BLaER1 (cell line): ENCODE results near the gene RPS6KC1.
"Not testable (repeated sequence)": the region's sequence is repeated elsewhere in the genome, so short reads cannot be mapped to it uniquely, and the experiment has no call there.

Source experiments
- H3K27ac ChIP-seq: shearing (Covaris generic); formaldehyde crosslinking; 2 replicates; pipeline ENCODE4 v1.8.1; 2022
- H3K27me3 ChIP-seq: shearing (Covaris generic); formaldehyde crosslinking; 2 replicates; pipeline ENCODE4 v1.8.1; 2022
- H3K36me3 ChIP-seq: shearing (Covaris generic); formaldehyde crosslinking; 2 replicates; pipeline ENCODE4 v1.8.1; 2022
- H3K4me1 ChIP-seq: shearing (Covaris generic); formaldehyde crosslinking; 2 replicates; pipeline ENCODE4 v1.8.1; 2022
- H3K4me2 ChIP-seq: shearing (Covaris generic); formaldehyde crosslinking; 2 replicates; pipeline ENCODE4 v1.8.1; 2022
- H3K4me3 ChIP-seq: shearing (Covaris generic); formaldehyde crosslinking; 2 replicates; pipeline ENCODE4 v1.8.1; 2022
- H3K9ac ChIP-seq: shearing (Covaris generic); formaldehyde crosslinking; 2 replicates; pipeline ENCODE4 v1.8.1; 2022
- H3K9me3 ChIP-seq: shearing (Covaris generic); formaldehyde crosslinking; 2 replicates; pipeline ENCODE4 v1.8.1; 2022
- H4K20me1 ChIP-seq: shearing (Covaris generic); formaldehyde crosslinking; 2 replicates; pipeline ENCODE4 v1.8.1; 2022
- Cebpa-rat ChIP-seq: shearing (Covaris generic); IDR thresholded peaks from 2 replicates; pipeline ENCODE4 v1.8.1; 2022

RPS6KC1 gene

DNA sequence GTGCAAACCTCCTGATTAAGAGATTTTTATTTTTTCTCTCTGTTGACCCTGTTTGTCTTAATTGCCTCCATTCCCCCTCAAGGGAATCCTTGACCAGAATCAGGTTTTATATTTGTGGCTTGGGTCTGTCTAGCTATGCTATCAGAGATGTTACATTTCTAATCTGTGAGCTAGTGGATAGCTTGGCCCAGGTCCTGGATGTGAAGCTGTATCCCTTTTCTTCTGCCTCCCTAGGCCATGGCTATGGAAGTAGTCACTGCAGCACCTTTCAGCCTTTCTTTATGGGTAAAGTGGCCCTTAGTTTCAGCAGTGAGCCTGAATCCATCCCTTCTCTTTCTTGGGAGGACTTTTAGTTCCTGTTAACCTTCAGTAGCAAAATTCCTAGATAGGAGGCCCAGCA lies 18.4 kb upstream of the RPS6KC1 start:
- H3K4me3 ChIP-seq = no peak overlapping the region
- H3K4me1 ChIP-seq = no peaks in the 10 kb centered on the region
- H3K27me3 ChIP-seq = no peaks in the 10 kb centered on the region
- H3K27ac ChIP-seq = no peak overlapping the region
- H4K20me1 ChIP-seq = no peaks in the 10 kb centered on the region
- H3K4me2 ChIP-seq = no peak overlapping the region
- no peak for TF ChIP-seq Cebpa-rat
- no peaks in the 10 kb centered on the region for H3K9me3 ChIP-seq
- no peak overlapping the region for H3K9ac ChIP-seq
- H3K36me3 ChIP-seq = no peaks in the 10 kb centered on the region

DNA sequence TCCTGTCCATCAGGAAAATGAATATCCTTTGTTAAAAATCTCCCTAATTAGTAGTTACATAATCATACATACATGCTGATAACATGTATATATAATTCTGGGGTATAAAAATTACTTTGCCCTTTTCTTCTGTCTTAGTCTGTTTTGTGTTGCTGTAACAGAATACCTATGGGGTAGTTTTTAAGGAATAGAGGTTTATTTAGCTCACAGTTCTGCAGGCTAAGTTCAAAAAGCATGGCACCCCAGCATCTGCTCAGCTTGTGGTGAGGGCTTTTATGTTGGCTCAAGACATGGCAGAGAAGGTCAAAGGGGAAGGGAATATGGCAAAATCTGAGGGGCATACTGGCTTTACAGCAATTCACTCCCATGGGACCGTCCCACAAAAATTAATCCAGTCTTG lies 16.3 kb upstream of the RPS6KC1 start:
- Histone ChIP-seq H4K20me1 (no peaks in the 10 kb centered on the region), H3K4me3 (no peak overlapping the region), H3K36me3 (no peaks in the 10 kb centered on the region), H3K27ac (no peak overlapping the region), H3K9ac (no peak overlapping the region), H3K9me3 (no peaks in the 10 kb centered on the region), H3K4me2 (no peak overlapping the region), H3K27me3 (no peaks in the 10 kb centered on the region), H3K4me1 (no peaks in the 10 kb centered on the region)
- no peak for TF ChIP-seq Cebpa-rat

- Histone ChIP-seq H4K20me1 (no peaks in the 10 kb centered on the region), H3K9ac (no peak overlapping the region), H3K27me3 (no peaks in the 10 kb centered on the region), H3K4me2 (no peak overlapping the region), H3K4me3 (no peak overlapping the region), H3K27ac (no peak overlapping the region), H3K9me3 (no peaks in the 10 kb centered on the region), H3K36me3 (no peaks in the 10 kb centered on the region), H3K4me1 (no peaks in the 10 kb centered on the region)
- no peak for TF ChIP-seq Cebpa-rat
Measured at GRCh38 chr1:213035573-213035972, 15.5 kb upstream of the RPS6KC1 start.

- Histone ChIP-seq H3K4me1 (peaks cover 9% of the 10 kb centered on the region), H3K27me3 (no peaks in the 10 kb centered on the region), H3K27ac (no peak overlapping the region), H3K9me3 (no peaks in the 10 kb centered on the region), H4K20me1 (no peaks in the 10 kb centered on the region), H3K4me3 (no peak overlapping the region), H3K36me3 (no peaks in the 10 kb centered on the region), H3K4me2 (no peak overlapping the region), H3K9ac (no peak overlapping the region)
- TF ChIP-seq Cebpa-rat = no peak
Measured at GRCh38 chr1:213041443-213041842, 9.6 kb upstream of the RPS6KC1 start.

DNA sequence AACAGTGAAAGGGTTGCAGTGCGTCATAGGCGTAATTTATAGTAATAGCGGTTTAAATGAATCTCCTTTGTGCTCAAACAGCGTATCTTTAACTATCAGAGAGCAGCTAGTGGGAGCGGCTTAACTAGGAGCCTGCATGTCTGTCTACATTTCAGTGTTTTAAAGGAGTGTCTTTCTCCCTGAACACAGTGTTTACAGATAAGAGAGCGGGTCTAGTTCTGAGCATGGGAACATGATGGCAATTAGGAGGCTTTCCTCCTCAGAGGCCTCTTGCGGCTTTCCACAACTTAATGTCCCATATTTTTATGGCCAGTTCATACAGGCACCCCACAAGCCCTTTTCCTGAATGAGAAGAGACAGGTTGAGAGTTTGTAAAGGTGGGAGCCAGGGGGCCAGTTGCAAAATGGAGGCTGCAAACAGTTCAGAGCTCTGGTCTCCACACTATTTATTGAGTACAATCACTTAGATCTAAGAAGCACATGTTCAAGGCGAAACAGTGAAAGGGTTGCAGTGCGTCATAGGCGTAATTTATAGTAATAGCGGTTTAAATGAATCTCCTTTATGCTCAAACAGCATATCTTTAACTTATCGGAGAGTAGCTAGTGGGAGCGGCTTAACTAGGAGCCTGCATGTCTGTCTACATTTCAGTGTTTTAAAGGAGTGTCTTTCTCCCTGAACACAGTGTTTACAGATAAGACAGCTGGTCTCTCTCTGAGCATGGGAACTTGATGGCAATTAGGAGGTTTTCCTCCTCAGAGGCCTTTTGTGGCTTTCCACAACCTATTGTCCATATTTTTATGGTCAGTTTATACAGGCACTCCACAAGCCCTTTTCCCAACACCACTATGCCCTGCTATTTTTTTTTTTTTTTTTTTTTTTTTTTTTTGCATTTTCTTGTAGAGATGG lies 5.5 kb upstream of the RPS6KC1 start:
- H3K27me3 ChIP-seq, H3K36me3 ChIP-seq, H3K9ac ChIP-seq, H4K20me1 ChIP-seq, H3K4me3 ChIP-seq, H3K4me2 ChIP-seq, H3K27ac ChIP-seq, H3K4me1 ChIP-seq: not testable (repeated sequence)
- peaks cover 17% of the 10 kb centered on the region for H3K9me3 ChIP-seq

DNA sequence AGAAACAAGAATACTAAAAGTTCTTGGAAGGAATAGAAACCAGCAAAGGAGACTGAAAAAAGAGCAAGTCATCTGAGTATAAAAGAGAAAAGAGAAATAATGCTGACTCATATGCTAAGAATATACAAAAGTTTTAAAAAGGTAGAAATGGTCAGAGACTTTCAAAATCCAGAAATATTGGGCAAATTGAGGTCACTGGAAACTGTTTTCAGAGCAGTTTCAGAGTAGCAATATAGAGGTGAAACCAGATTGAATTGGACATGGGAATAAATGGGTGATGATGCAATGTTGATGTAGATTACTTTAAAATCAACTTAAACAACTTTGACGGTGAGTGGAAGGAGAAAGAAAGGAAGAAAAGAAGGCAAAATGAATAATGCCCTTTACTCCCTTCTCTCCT lies 1.8 kb upstream of the RPS6KC1 start:
- Histone ChIP-seq H3K36me3 (no peaks in the 10 kb centered on the region), H3K4me3 (no peak overlapping the region), H3K27ac (no peak overlapping the region), H3K9me3 (peaks cover 22% of the 10 kb centered on the region), H3K9ac (no peak overlapping the region), H3K4me2 (no peak overlapping the region), H3K27me3 (no peaks in the 10 kb centered on the region), H3K4me1 (peaks cover 12% of the 10 kb centered on the region), H4K20me1 (no peaks in the 10 kb centered on the region)
- no peak for TF ChIP-seq Cebpa-rat

DNA sequence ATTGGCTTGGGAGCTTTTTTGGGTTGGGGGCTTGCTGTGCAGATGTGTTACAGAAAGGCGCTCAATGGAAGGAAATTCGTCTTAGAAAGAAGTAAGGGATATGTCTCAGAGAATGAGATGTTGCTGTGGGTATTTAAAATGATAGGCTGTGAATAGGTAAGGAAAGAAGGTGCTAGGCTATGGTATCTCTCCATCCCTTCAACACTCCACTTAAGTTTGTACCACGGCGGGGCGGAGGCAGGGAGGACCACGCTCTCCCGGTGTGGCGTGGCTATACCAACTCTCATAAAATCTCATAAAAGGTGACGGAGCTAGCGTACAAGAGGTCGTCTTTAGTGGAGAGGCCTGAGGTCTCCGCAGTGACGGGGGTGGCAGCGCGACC lies 305 bp upstream of the RPS6KC1 start:
- no peaks in the 10 kb centered on the region for H4K20me1 ChIP-seq
- H3K4me1 ChIP-seq = peaks cover 12% of the 10 kb centered on the region
- H3K36me3 ChIP-seq = no peaks in the 10 kb centered on the region
- peaks cover 22% of the 10 kb centered on the region for H3K9me3 ChIP-seq
- no peaks in the 10 kb centered on the region for H3K27me3 ChIP-seq
- peak overlapping the region; percentile 79 for H3K4me2 ChIP-seq
- H3K27ac ChIP-seq = peak overlapping the region; percentile 57
- TF ChIP-seq Cebpa-rat = no peak
- H3K4me3 ChIP-seq = peak overlapping the region; percentile 76
- H3K9ac ChIP-seq = peak overlapping the region; percentile 70; the same call in 1 of the 2 replicates

GRCh38 chr1:213051881-213052202 lies 801 bp downstream of the RPS6KC1 start:
- TF ChIP-seq Cebpa-rat = no peak
- H3K27me3 ChIP-seq = no peaks in the 10 kb centered on the region
- H3K4me3 ChIP-seq = peak overlapping the region; percentile 76
- peaks cover 12% of the 10 kb centered on the region for H3K4me1 ChIP-seq
- H4K20me1 ChIP-seq = no peaks in the 10 kb centered on the region
- H3K36me3 ChIP-seq = no peaks in the 10 kb centered on the region
- no peak overlapping the region for H3K27ac ChIP-seq
- H3K9ac ChIP-seq = 0 out of 2 replicates have a peak overlapping the region, but pooled peaks have one; percentile 70
- H3K4me2 ChIP-seq = peak overlapping the region; percentile 79
- H3K9me3 ChIP-seq = peaks cover 22% of the 10 kb centered on the region

- H3K9ac ChIP-seq = no peak overlapping the region
- no peaks in the 10 kb centered on the region for H3K36me3 ChIP-seq
- TF ChIP-seq Cebpa-rat = no peak
- H4K20me1 ChIP-seq = no peaks in the 10 kb centered on the region
- H3K4me1 ChIP-seq = peaks cover 12% of the 10 kb centered on the region
- H3K27ac ChIP-seq = no peak overlapping the region
- H3K27me3 ChIP-seq = no peaks in the 10 kb centered on the region
- no peak overlapping the region for H3K4me3 ChIP-seq
- peaks cover 22% of the 10 kb centered on the region for H3K9me3 ChIP-seq
- H3K4me2 ChIP-seq = no peak overlapping the region
Measured at GRCh38 chr1:213053455-213053854, 2.4 kb downstream of the RPS6KC1 start.

DNA sequence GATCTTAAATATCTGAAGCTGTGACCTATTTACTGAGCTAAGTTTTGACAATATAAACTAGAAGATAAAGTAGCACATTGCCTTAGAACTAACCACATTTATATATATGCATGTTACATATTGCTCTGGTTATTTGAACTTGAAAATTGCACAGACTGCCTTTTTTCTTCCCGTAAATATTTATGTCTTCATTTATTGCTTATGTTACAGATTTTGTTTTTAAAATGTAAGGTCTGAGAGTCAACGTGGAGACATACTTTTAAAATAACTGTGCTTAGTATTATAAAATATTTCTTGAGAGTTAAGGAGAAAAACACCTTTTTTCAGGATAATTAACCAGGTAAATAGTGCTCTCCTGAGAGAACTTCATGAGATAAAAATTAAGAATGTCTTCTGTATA lies 3.1 kb downstream of the RPS6KC1 start:
- no peak overlapping the region for H3K9ac ChIP-seq
- peaks cover 22% of the 10 kb centered on the region for H3K9me3 ChIP-seq
- no peaks in the 10 kb centered on the region for H3K36me3 ChIP-seq
- H3K27me3 ChIP-seq = no peaks in the 10 kb centered on the region
- no peak overlapping the region for H3K27ac ChIP-seq
- H3K4me1 ChIP-seq = peaks cover 12% of the 10 kb centered on the region
- no peak for TF ChIP-seq Cebpa-rat
- H3K4me3 ChIP-seq = no peak overlapping the region
- no peaks in the 10 kb centered on the region for H4K20me1 ChIP-seq
- H3K4me2 ChIP-seq = no peak overlapping the region
